B cell (primary cell): Measurements from ENCODE around the gene GPR108.

Source experiments
- CTCF ChIP-seq: fragments of 200-600 bp; IDR thresholded peaks from one replicate; pipeline ENCODE4 v1.8.0; 2022; ENCODE audit warnings: antibody characterized with exemption, mild to moderate bottlenecking
- EZH2 ChIP-seq: IDR thresholded peaks from 2 replicates; pipeline ENCODE4 v1.6.1; 2012; ENCODE audit warnings: borderline replicate concordance, low read depth, mild to moderate bottlenecking, moderate library complexity, low read length; ENCODE audit not compliant: insufficient read depth, poor library complexity, severe bottlenecking

GRCh38 chr19:6739883-6740588 is 2.7 kb upstream of the GPR108 start:
- TF ChIP-seq CTCF (no peak), EZH2 (no peak)
